OCI-LY1 (cell line): ENCODE results near the gene SLC35A3.
"Not testable (repeated sequence)": the region's sequence is repeated elsewhere in the genome, so short reads cannot be mapped to it uniquely, and the experiment has no call there.

ENCODE experiments used
- EZH2 ChIP-seq: fragments of 200-600 bp; sonication (generic), shearing (Covaris generic); IDR thresholded peaks from 2 replicates; pipeline ENCODE4 v1.8.0; 2017; ENCODE audit warnings: borderline replicate concordance, mixed run types, mild to moderate bottlenecking, antibody characterized with exemption, low read length, moderate library complexity, mixed read lengths
- TF ChIP-seq, protein P1 (sequence below): fragments of 200-600 bp; sonication (generic), shearing (Covaris generic); IDR thresholded peaks from 2 replicates; pipeline ENCODE4 v1.5.1; 2017; ENCODE audit warnings: mild to moderate bottlenecking, antibody characterized with exemption, low read length, moderate library complexity, mixed read lengths

DNA sequence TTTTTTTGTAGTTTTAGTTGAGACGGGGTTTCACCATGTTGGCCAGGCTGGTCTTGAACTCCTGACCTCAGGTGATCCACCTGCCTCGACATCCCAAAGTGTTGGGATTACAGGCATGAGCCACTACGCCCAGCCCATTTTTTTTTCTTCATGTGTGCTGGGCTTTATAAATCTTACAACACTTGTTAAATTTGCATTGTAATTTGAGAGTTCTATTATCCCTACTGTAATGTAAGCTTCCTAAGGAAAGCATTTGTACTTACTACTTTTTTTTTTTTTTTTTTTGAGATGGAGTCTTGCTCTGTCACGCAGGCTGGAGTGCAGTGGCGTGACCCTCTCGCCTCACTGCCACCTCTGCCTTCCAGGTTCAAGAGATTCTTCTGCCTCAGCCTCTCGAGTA is 2.3 kb downstream of the SLC35A3 start:
- TF ChIP-seq, protein P1, sequence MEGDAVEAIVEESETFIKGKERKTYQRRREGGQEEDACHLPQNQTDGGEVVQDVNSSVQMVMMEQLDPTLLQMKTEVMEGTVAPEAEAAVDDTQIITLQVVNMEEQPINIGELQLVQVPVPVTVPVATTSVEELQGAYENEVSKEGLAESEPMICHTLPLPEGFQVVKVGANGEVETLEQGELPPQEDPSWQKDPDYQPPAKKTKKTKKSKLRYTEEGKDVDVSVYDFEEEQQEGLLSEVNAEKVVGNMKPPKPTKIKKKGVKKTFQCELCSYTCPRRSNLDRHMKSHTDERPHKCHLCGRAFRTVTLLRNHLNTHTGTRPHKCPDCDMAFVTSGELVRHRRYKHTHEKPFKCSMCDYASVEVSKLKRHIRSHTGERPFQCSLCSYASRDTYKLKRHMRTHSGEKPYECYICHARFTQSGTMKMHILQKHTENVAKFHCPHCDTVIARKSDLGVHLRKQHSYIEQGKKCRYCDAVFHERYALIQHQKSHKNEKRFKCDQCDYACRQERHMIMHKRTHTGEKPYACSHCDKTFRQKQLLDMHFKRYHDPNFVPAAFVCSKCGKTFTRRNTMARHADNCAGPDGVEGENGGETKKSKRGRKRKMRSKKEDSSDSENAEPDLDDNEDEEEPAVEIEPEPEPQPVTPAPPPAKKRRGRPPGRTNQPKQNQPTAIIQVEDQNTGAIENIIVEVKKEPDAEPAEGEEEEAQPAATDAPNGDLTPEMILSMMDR = not testable (repeated sequence)
- TF ChIP-seq EZH2 = not testable (repeated sequence)
